MV-4-11 (cell line): ENCODE measurements around the gene IGLL1.
"Not testable (repeated sequence)": the region's sequence is repeated elsewhere in the genome, so short reads cannot be mapped to it uniquely, and the experiment has no call there.

Source experiments
- DNase-seq: peaks from one replicate; lab custom pipeline; 2025; lab: John Stamatoyannopoulos, UW

IGLL1 gene

GRCh38 chr22:23591201-23591791 lies 11.2 kb upstream of the IGLL1 start:
- DNase-seq: peak; percentile 45

GRCh38 chr22:23583836-23584235 lies 3.7 kb upstream of the IGLL1 start:
- no peak for DNase-seq

GRCh38 chr22:23583153-23583552 lies 3.1 kb upstream of the IGLL1 start:
- no peak for DNase-seq

GRCh38 chr22:23581260-23581650 lies 1.2 kb upstream of the IGLL1 start:
- DNase-seq: no peak

- DNase-seq: peak; percentile 31
These were observed 628 bp upstream of the IGLL1 start for GRCh38 chr22:23580576-23581259.

- DNase-seq: no peak
These were observed 810 bp downstream of the IGLL1 start for GRCh38 chr22:23579280-23579679.

- DNase-seq: no peak
These were observed 1.8 kb downstream of the IGLL1 start for GRCh38 chr22:23578306-23578705.

- DNase-seq: no peak
These were observed 3.4 kb downstream of the IGLL1 start for GRCh38 chr22:23576681-23577080.

- no peak for DNase-seq
These were observed 4.5 kb downstream of the IGLL1 start for GRCh38 chr22:23575601-23576000.

GRCh38 chr22:23574877-23575276 lies 5.2 kb downstream of the IGLL1 start:
- no peak for DNase-seq

GRCh38 chr22:23574371-23574811 lies 5.7 kb downstream of the IGLL1 start:
- DNase-seq: no peak

- not testable (repeated sequence) for DNase-seq
These were observed 6.3 kb downstream of the IGLL1 start for GRCh38 chr22:23573701-23574235.

- not testable (repeated sequence) for DNase-seq
These were observed 7.0 kb downstream of the IGLL1 start for GRCh38 chr22:23573106-23573505.

GRCh38 chr22:23571486-23571885 lies 8.6 kb downstream of the IGLL1 start:
- DNase-seq: no peak

GRCh38 chr22:23570681-23571080 lies 9.4 kb downstream of the IGLL1 start:
- no peak for DNase-seq

- DNase-seq: no peak
These were observed 10.4 kb downstream of the IGLL1 start for GRCh38 chr22:23569716-23570115.

GRCh38 chr22:23569291-23569690 lies 10.8 kb downstream of the IGLL1 start:
- no peak for DNase-seq

GRCh38 chr22:23566705-23567475 lies 13.2 kb downstream of the IGLL1 start:
- no peak for DNase-seq

GRCh38 chr22:23565915-23566704 lies 14.0 kb downstream of the IGLL1 start:
- DNase-seq: no peak

- DNase-seq: no peak
These were observed 14.7 kb downstream of the IGLL1 start for GRCh38 chr22:23565305-23565914.

GRCh38 chr22:23564276-23564675 lies 15.8 kb downstream of the IGLL1 start:
- DNase-seq: no peak

- DNase-seq: no peak
These were observed 17.0 kb downstream of the IGLL1 start for GRCh38 chr22:23563111-23563510.
